ENCODE results near the gene TTC39C.

- TF ChIP-seq POLR2A (IDR thresholded peaks at IDR 0.05) (no peak), CTCF (IDR thresholded peaks at IDR 0.05) (no peak)
These were observed 75.2 kb downstream of the TTC39C start for GRCh38 chr18:24089515-24090337.

All from esophagus squamous epithelium (tissue), 4 donors.